WTC11 (cell line): ENCODE results near the gene CARS1. TPM values are rescaled to one million over a fixed set of nuclear protein-coding genes. Genes with fewer than 3 reads are reported as not detected.
A peak's percentile ranks its signal among the peaks of the same experiment; 100 is the strongest.

Experiments
- ATAC-seq: fragments of 200-7000 bp; cut with Tn5 transposase; 2 replicates; pipeline ENCODE4 v1.10.0; 2021; ENCODE audit warnings: mild to moderate bottlenecking, moderate library complexity
- CTCF ChIA-PET: fragments of 300-600 bp; sonication (Branson Sonifier 250); formaldehyde crosslinking; loops from one replicate; lab custom pipeline; 2021; ENCODE audit warnings: antibody characterized with exemption; lab: Charles Lee
- POLR2A ChIA-PET: fragments of 350-600 bp; sonication (Branson Sonifier 250); formaldehyde crosslinking; loops from one replicate; lab custom pipeline; 2021; ENCODE audit warnings: antibody characterized with exemption; lab: Charles Lee
- DNase-seq: peaks from one replicate; pipeline ENCODE4 v3.0.0; 2021; ENCODE audit warnings: low spot score
- H3K27ac Mint-ChIP-seq: 2 replicates; pipeline ENCODE4 v1.8.0; 2021; ENCODE audit warnings: mixed read lengths
- H3K27me3 Mint-ChIP-seq: 2 replicates; pipeline ENCODE4 v1.8.0; 2021; ENCODE audit warnings: low read depth, mild to moderate bottlenecking, moderate library complexity, mixed read lengths
- H3K36me3 Mint-ChIP-seq: 2 replicates; pipeline ENCODE4 v1.8.0; 2021; ENCODE audit warnings: mixed read lengths
- H3K4me1 Mint-ChIP-seq: 2 replicates; pipeline ENCODE4 v1.8.0; 2022; ENCODE audit warnings: mixed read lengths
- H3K4me3 Mint-ChIP-seq: 2 replicates; pipeline ENCODE4 v1.8.0; 2021; ENCODE audit warnings: mild to moderate bottlenecking, moderate library complexity, mixed read lengths
- H3K9me3 Mint-ChIP-seq: 2 replicates; pipeline ENCODE4 v1.8.0; 2021; ENCODE audit warnings: mixed read lengths
- CREM ChIP-seq: sonication (generic); formaldehyde crosslinking; IDR thresholded peaks from 2 replicates; pipeline ENCODE4 v1.8.1; 2022; ENCODE audit warnings: mild to moderate bottlenecking, missing genetic modification reagents, moderate library complexity
- ELF4 ChIP-seq: sonication (generic); formaldehyde crosslinking; IDR thresholded peaks from 2 replicates; pipeline ENCODE4 v1.8.1; 2022; ENCODE audit warnings: low read depth, mild to moderate bottlenecking, moderate library complexity, missing genetic modification reagents
- GABPB1 ChIP-seq: sonication (generic); formaldehyde crosslinking; IDR thresholded peaks from 2 replicates; pipeline ENCODE4 v1.8.1; 2023; ENCODE audit warnings: mild to moderate bottlenecking, missing genetic modification reagents
- GTF2I ChIP-seq: fragments of 250-450 bp; sonication (Bioruptor Pico); conservative IDR thresholded peaks from 2 replicates; pipeline ENCODE4 v1.4.0; 2021; ENCODE audit warnings: mild to moderate bottlenecking
- JAZF1 ChIP-seq: fragments of 250-450 bp; sonication (Bioruptor Pico); IDR thresholded peaks from 2 replicates; pipeline ENCODE4 v1.9.0; 2021; ENCODE audit warnings: moderate library complexity, mild to moderate bottlenecking, inconsistent platforms
- KAT7 ChIP-seq: sonication (generic); formaldehyde crosslinking; IDR thresholded peaks from 2 replicates; pipeline ENCODE4 v1.8.1; 2023; ENCODE audit warnings: missing genetic modification reagents, mild to moderate bottlenecking, borderline replicate concordance
- MXD4 ChIP-seq: fragments of 250-450 bp; sonication (Bioruptor Pico); IDR thresholded peaks from 2 replicates; pipeline ENCODE4 v1.8.0; 2021; ENCODE audit warnings: mild to moderate bottlenecking, moderate library complexity, borderline replicate concordance
- PRRX2 ChIP-seq: fragments of 250-450 bp; sonication (Bioruptor Pico); IDR thresholded peaks from 2 replicates; pipeline ENCODE4 v1.8.0; 2021; ENCODE audit warnings: mild to moderate bottlenecking
- RORB ChIP-seq: fragments of 250-450 bp; sonication (Bioruptor Pico); IDR thresholded peaks from 2 replicates; pipeline ENCODE4 v1.9.0; 2021; ENCODE audit warnings: mild to moderate bottlenecking
- SP1 ChIP-seq: sonication (generic); formaldehyde crosslinking; conservative IDR thresholded peaks from 2 replicates; pipeline ENCODE4 v1.8.1; 2022; ENCODE audit warnings: missing genetic modification reagents
- ZBTB21 ChIP-seq: sonication (generic); formaldehyde crosslinking; IDR thresholded peaks from 2 replicates; pipeline ENCODE4 v1.8.1; 2023; ENCODE audit warnings: mild to moderate bottlenecking, missing genetic modification reagents, borderline replicate concordance
- ZNF219 ChIP-seq: sonication (generic); formaldehyde crosslinking; IDR thresholded peaks from 2 replicates; pipeline ENCODE4 v1.8.0; 2023; ENCODE audit warnings: missing genetic modification reagents, mild to moderate bottlenecking, borderline replicate concordance
- total RNA-seq: library from RNA; stranded (reverse); gene quantifications from 3 replicates; pipeline ENCODE4 v1.2.3, GENCODE V29; 2021
- TF ChIP-seq, protein P1 (sequence below): fragments of 250-450 bp; sonication (Bioruptor Pico); IDR thresholded peaks from 2 replicates; pipeline ENCODE4 v1.9.0; 2021; ENCODE audit warnings: mild to moderate bottlenecking
- TF ChIP-seq, protein P2 (sequence below): fragments of 250-450 bp; sonication (Bioruptor Pico); IDR thresholded peaks from 2 replicates; pipeline ENCODE4 v1.9.0; 2021; ENCODE audit warnings: mild to moderate bottlenecking, borderline replicate concordance
- TF ChIP-seq, protein P3 (sequence below): sonication (generic); formaldehyde crosslinking; IDR thresholded peaks from 2 replicates; pipeline ENCODE4 v1.8.1; 2023; ENCODE audit warnings: mild to moderate bottlenecking, missing genetic modification reagents
- TF ChIP-seq, protein P4 (sequence below): sonication (generic); formaldehyde crosslinking; IDR thresholded peaks from 2 replicates; pipeline ENCODE4 v1.8.1; 2022; ENCODE audit warnings: low read depth, missing genetic modification reagents, borderline replicate concordance
- TF ChIP-seq, protein P5 (sequence below): fragments of 250-450 bp; sonication (Bioruptor Pico); IDR thresholded peaks from 2 replicates; pipeline ENCODE4 v1.9.0; 2021; ENCODE audit warnings: moderate library complexity, mild to moderate bottlenecking, inconsistent platforms, borderline replicate concordance
- TF ChIP-seq, protein P6 (sequence below): sonication (generic); formaldehyde crosslinking; IDR thresholded peaks from 2 replicates; pipeline ENCODE4 v1.8.0; 2022; ENCODE audit warnings: missing genetic modification reagents
- TF ChIP-seq, protein P7 (sequence below): sonication (generic); formaldehyde crosslinking; IDR thresholded peaks from 2 replicates; pipeline ENCODE4 v1.8.0; 2022; ENCODE audit warnings: mild to moderate bottlenecking, missing genetic modification reagents

CARS1 gene
- total RNA-seq, 1 experiment from 2014 or later = 92.0 TPM

DNA sequence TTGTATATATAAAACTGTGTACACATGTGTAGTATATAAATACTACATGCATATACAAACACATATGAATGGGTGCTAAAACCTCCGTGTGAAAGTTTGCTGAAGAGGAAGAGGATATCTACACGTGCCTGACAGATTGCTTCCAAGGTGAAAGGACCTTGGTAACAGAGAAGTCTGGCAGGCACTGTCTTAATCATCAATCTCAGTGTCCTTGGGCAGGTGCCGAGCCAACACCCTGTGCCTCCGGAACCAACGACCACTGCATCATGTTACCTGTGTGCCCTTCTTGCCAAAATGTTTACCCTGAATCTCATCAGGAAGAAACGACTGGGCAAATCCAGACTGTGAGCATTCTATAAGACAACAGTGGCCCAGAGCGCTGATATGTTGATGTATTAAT is 80.1 kb downstream of the CARS1 start (continued):
- TF ChIP-seq CREM (CRISPR knock-in tag) = no peak
- TF ChIP-seq KAT7 (CRISPR knock-in tag) = no peak
- TF ChIP-seq ZBTB21 (CRISPR knock-in tag) = no peak

DNA sequence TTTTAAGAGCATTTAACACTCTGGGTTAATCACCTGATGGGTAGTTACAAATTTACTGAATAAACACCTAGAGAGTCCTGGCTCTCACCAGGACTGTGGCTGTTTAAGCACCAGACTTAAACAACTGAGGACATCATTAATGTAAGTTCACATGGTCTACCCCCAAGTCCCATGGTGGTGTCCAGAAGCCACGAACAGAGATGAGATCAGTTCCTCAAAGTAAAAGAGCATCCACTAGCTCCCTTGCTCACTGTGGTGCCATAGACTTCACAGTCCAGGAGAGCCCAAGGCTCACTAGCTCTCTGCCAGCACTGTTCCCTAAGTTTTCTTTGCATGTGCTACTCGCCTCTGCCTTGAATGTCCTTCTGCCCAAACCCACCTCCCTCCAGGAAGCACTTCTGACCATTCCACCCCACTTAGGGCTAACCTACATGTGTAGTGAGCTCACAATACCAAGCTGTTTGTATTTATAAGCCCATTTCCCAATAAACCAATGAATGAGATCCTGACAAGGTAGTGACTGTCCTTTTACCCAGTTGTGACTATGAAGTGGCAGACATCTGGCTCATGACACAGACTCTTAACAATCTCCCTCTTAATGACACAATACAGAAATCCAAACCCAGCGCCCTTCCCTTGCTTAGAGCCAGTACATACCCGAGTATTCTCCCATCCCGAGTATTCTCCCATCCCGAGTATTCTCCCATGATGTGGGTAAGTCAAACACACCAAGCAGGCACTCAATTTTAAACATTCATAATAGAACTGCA is 80.7 kb downstream of the CARS1 start:
- no peak for TF ChIP-seq MXD4 (CRISPR knock-in tag)
- no peaks in the 10 kb centered on the region for H3K9me3 Mint-ChIP-seq
- CTCF ChIA-PET = interaction anchor here (1.2 to 2.1 kb wide), 5 partner anchors 12 to 115 kb away, joined by 3 to 9 read pairs (median 5); no protein-coding TSS in a partner anchor
- POLR2A ChIA-PET = no interaction called here
- no peak overlapping the region for H3K27ac Mint-ChIP-seq
- H3K4me3 Mint-ChIP-seq = no peak overlapping the region
- no peaks in the 10 kb centered on the region for H3K27me3 Mint-ChIP-seq
- H3K4me1 Mint-ChIP-seq = no peaks in the 10 kb centered on the region
- DNase-seq (no peak), ATAC-seq (no peak)
- peaks cover 65% of the 10 kb centered on the region for H3K36me3 Mint-ChIP-seq

DNA sequence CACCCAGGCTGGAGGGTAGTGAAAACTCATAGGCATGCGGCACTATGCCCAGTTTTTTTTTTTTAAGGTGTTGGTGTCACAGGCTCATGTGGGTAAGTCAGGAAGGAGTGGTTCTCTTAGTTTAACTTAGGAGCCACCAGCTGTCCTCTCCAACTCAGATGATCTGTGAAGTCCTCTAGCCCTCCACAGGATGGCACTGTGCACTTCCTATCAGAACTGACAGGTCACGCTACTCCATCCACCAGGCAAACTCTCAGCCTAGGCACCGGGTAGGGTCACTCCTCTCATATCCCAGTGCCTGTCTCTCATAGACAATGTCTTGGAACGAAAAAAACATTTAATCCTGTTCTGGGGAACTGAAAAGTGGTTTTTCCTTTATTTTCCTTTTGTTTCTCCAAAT is 81.6 kb downstream of the CARS1 start:
- H3K27me3 Mint-ChIP-seq = no peaks in the 10 kb centered on the region
- H3K9me3 Mint-ChIP-seq = no peaks in the 10 kb centered on the region
- ATAC-seq (peak; percentile 80), DNase-seq (no peak)
- ChIA-PET CTCF (interaction anchor here (0.5 to 2.1 kb wide), 9 partner anchors 11 to 153 kb away, joined by 3 to 9 read pairs (median 4); partner anchors contain the start of gene NAP1L4), POLR2A (interaction anchor here (0.7 kb wide), 1 partner anchor 28 kb away, joined by 3 read pairs; no protein-coding TSS in a partner anchor)
- peaks cover 74% of the 10 kb centered on the region for H3K36me3 Mint-ChIP-seq
- no peaks in the 10 kb centered on the region for H3K4me1 Mint-ChIP-seq
- no peak overlapping the region for H3K4me3 Mint-ChIP-seq
- H3K27ac Mint-ChIP-seq = no peak overlapping the region
- TF ChIP-seq SP1 (CRISPR knock-in tag) (no peak), ZNF219 (CRISPR knock-in tag) (no peak), ZBTB21 (CRISPR knock-in tag) (no peak), PRRX2 (CRISPR knock-in tag) (no peak), ELF4 (CRISPR knock-in tag) (no peak), RORB (CRISPR knock-in tag) (no peak), GABPB1 (CRISPR knock-in tag) (no peak), GTF2I (no peak), JAZF1 (CRISPR knock-in tag) (no peak)
- TF ChIP-seq, protein P1, sequence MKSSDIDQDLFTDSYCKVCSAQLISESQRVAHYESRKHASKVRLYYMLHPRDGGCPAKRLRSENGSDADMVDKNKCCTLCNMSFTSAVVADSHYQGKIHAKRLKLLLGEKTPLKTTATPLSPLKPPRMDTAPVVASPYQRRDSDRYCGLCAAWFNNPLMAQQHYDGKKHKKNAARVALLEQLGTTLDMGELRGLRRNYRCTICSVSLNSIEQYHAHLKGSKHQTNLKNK (CRISPR knock-in tag) = no peak
- TF ChIP-seq, protein P2, sequence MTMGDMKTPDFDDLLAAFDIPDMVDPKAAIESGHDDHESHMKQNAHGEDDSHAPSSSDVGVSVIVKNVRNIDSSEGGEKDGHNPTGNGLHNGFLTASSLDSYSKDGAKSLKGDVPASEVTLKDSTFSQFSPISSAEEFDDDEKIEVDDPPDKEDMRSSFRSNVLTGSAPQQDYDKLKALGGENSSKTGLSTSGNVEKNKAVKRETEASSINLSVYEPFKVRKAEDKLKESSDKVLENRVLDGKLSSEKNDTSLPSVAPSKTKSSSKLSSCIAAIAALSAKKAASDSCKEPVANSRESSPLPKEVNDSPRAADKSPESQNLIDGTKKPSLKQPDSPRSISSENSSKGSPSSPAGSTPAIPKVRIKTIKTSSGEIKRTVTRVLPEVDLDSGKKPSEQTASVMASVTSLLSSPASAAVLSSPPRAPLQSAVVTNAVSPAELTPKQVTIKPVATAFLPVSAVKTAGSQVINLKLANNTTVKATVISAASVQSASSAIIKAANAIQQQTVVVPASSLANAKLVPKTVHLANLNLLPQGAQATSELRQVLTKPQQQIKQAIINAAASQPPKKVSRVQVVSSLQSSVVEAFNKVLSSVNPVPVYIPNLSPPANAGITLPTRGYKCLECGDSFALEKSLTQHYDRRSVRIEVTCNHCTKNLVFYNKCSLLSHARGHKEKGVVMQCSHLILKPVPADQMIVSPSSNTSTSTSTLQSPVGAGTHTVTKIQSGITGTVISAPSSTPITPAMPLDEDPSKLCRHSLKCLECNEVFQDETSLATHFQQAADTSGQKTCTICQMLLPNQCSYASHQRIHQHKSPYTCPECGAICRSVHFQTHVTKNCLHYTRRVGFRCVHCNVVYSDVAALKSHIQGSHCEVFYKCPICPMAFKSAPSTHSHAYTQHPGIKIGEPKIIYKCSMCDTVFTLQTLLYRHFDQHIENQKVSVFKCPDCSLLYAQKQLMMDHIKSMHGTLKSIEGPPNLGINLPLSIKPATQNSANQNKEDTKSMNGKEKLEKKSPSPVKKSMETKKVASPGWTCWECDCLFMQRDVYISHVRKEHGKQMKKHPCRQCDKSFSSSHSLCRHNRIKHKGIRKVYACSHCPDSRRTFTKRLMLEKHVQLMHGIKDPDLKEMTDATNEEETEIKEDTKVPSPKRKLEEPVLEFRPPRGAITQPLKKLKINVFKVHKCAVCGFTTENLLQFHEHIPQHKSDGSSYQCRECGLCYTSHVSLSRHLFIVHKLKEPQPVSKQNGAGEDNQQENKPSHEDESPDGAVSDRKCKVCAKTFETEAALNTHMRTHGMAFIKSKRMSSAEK (CRISPR knock-in tag) = no peak
- TF ChIP-seq, protein P3, sequence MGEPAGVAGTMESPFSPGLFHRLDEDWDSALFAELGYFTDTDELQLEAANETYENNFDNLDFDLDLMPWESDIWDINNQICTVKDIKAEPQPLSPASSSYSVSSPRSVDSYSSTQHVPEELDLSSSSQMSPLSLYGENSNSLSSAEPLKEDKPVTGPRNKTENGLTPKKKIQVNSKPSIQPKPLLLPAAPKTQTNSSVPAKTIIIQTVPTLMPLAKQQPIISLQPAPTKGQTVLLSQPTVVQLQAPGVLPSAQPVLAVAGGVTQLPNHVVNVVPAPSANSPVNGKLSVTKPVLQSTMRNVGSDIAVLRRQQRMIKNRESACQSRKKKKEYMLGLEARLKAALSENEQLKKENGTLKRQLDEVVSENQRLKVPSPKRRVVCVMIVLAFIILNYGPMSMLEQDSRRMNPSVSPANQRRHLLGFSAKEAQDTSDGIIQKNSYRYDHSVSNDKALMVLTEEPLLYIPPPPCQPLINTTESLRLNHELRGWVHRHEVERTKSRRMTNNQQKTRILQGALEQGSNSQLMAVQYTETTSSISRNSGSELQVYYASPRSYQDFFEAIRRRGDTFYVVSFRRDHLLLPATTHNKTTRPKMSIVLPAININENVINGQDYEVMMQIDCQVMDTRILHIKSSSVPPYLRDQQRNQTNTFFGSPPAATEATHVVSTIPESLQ (CRISPR knock-in tag) = no peak
- TF ChIP-seq, protein P4, sequence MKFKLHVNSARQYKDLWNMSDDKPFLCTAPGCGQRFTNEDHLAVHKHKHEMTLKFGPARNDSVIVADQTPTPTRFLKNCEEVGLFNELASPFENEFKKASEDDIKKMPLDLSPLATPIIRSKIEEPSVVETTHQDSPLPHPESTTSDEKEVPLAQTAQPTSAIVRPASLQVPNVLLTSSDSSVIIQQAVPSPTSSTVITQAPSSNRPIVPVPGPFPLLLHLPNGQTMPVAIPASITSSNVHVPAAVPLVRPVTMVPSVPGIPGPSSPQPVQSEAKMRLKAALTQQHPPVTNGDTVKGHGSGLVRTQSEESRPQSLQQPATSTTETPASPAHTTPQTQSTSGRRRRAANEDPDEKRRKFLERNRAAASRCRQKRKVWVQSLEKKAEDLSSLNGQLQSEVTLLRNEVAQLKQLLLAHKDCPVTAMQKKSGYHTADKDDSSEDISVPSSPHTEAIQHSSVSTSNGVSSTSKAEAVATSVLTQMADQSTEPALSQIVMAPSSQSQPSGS (CRISPR knock-in tag) = no peak
- TF ChIP-seq, protein P5, sequence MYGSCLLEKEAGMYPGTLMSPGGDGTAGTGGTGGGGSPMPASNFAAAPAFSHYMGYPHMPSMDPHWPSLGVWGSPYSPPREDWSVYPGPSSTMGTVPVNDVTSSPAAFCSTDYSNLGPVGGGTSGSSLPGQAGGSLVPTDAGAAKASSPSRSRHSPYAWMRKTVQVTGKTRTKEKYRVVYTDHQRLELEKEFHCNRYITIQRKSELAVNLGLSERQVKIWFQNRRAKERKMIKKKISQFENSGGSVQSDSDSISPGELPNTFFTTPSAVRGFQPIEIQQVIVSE (CRISPR knock-in tag) = no peak
- TF ChIP-seq, protein P6, sequence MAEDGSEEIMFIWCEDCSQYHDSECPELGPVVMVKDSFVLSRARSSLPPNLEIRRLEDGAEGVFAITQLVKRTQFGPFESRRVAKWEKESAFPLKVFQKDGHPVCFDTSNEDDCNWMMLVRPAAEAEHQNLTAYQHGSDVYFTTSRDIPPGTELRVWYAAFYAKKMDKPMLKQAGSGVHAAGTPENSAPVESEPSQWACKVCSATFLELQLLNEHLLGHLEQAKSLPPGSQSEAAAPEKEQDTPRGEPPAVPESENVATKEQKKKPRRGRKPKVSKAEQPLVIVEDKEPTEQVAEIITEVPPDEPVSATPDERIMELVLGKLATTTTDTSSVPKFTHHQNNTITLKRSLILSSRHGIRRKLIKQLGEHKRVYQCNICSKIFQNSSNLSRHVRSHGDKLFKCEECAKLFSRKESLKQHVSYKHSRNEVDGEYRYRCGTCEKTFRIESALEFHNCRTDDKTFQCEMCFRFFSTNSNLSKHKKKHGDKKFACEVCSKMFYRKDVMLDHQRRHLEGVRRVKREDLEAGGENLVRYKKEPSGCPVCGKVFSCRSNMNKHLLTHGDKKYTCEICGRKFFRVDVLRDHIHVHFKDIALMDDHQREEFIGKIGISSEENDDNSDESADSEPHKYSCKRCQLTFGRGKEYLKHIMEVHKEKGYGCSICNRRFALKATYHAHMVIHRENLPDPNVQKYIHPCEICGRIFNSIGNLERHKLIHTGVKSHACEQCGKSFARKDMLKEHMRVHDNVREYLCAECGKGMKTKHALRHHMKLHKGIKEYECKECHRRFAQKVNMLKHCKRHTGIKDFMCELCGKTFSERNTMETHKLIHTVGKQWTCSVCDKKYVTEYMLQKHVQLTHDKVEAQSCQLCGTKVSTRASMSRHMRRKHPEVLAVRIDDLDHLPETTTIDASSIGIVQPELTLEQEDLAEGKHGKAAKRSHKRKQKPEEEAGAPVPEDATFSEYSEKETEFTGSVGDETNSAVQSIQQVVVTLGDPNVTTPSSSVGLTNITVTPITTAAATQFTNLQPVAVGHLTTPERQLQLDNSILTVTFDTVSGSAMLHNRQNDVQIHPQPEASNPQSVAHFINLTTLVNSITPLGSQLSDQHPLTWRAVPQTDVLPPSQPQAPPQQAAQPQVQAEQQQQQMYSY (CRISPR knock-in tag) = no peak
- TF ChIP-seq, protein P7, sequence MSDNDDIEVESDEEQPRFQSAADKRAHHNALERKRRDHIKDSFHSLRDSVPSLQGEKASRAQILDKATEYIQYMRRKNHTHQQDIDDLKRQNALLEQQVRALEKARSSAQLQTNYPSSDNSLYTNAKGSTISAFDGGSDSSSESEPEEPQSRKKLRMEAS (CRISPR knock-in tag) = no peak
